B cell (primary cell): ENCODE results near the gene ROR2. TPM values are rescaled to one million over a fixed set of nuclear protein-coding genes. Genes with fewer than 3 reads are reported as not detected.

Source experiments
- ATAC-seq: fragments of 200-7000 bp; cut with Tn5 transposase; one replicate; pipeline ENCODE4 v1.10.0; 2021; ENCODE audit warnings: low read depth, mild to moderate bottlenecking, moderate number of reproducible peaks, moderate library complexity
- CTCF ChIA-PET: fragments of 350-600 bp; sonication (Branson Sonifier 250); formaldehyde crosslinking; loops from one replicate; lab custom pipeline; 2021; ENCODE audit warnings: antibody characterized with exemption, inconsistent platforms; lab: Charles Lee
- POLR2A ChIA-PET: fragments of 350-600 bp; sonication (Branson Sonifier 250); formaldehyde crosslinking; loops from one replicate; lab custom pipeline; 2021; ENCODE audit warnings: antibody characterized with exemption; lab: Charles Lee
- DNase-seq: peaks from one replicate; pipeline ENCODE4 v3.0.0; 2013
- H2AFZ ChIP-seq: 2 replicates; pipeline ENCODE4 v1.6.1; 2012; ENCODE audit warnings: mild to moderate bottlenecking, low read depth, low read length; ENCODE audit not compliant: insufficient read depth, poor library complexity, severe bottlenecking
- H3K27ac ChIP-seq, 2 donors: 1 replicate in 1 of 2; 2 replicates in 1 of 2; pipeline ENCODE4 v1.5.1; 2012 to 2013; ENCODE audit warnings: low read length in 2 of 2, mild to moderate bottlenecking in 2 of 2, moderate library complexity in 1 of 2
- H3K27me3 ChIP-seq, 4 experiments: fragments of 200-600 bp in 1 of 4; sonication (generic) in 1 of 4; replicated peaks in 1 of 4; 1 replicate in 2 of 4; 2 replicates in 2 of 4; pipeline versions ENCODE4 v1.6.1 to v1.7.0; 2013 to 2016; ENCODE audit warnings: low read length in 3 of 4, mild to moderate bottlenecking in 2 of 4, mixed read lengths in 1 of 4, moderate library complexity in 1 of 4; ENCODE audit not compliant: insufficient read depth in 4 of 4, control insufficient read depth in 3 of 4; ENCODE audit errors: control extremely low read depth in 1 of 4
- H3K36me3 ChIP-seq, 2 experiments: replicated peaks in 1 of 2; 1 replicate in 1 of 2; 2 replicates in 1 of 2; pipeline versions ENCODE4 v1.6.1 to v1.7.1; 2013; ENCODE audit warnings: low read length in 1 of 2; ENCODE audit not compliant: insufficient read depth in 2 of 2, control insufficient read depth in 1 of 2; ENCODE audit errors: control extremely low read depth in 1 of 2, extremely low read depth in 1 of 2
- H3K4me1 ChIP-seq, 2 donors: fragments of 200-600 bp in 1 of 2; sonication (generic) in 1 of 2; 1 replicate in 1 of 2; 2 replicates in 1 of 2; pipeline versions ENCODE4 v1.5.1 to v1.6.1; 2013 to 2017; ENCODE audit warnings: low read length in 2 of 2; ENCODE audit not compliant: control insufficient read depth in 2 of 2, insufficient read depth in 2 of 2
- H3K4me2 ChIP-seq: replicated peaks from 2 replicates; pipeline ENCODE3; 2012; ENCODE audit warnings: mild to moderate bottlenecking, low read depth, low read length; ENCODE audit not compliant: poor library complexity, severe bottlenecking
- H3K4me3 ChIP-seq, 5 experiments: fragments of 200-600 bp in 1 of 5; sonication (generic) in 1 of 5; 1 replicate in 3 of 5; 2 replicates in 2 of 5; pipeline versions ENCODE4 v1.5.1 to v1.7.0; 2011 to 2016; ENCODE audit warnings: low read length in 4 of 5, mild to moderate bottlenecking in 4 of 5, low read depth in 2 of 5, control low read depth in 1 of 5, moderate library complexity in 1 of 5; ENCODE audit not compliant: insufficient read depth in 1 of 5; ENCODE audit errors: control extremely low read depth in 1 of 5, extremely low read depth in 1 of 5
- H3K79me2 ChIP-seq: fragments of 200-600 bp; sonication (generic); one replicate; pipeline ENCODE4 v1.6.0; 2016; ENCODE audit warnings: low read length; ENCODE audit not compliant: control insufficient read depth, insufficient read depth
- H3K9ac ChIP-seq: fragments of 200-600 bp; sonication (generic); 2 replicates; pipeline ENCODE4 v1.6.1; 2017; ENCODE audit warnings: mild to moderate bottlenecking, low read length, moderate library complexity
- H3K9me3 ChIP-seq, 3 donors: one replicate each; pipeline versions ENCODE4 v1.6.1 to v1.7.1; 2013; ENCODE audit warnings: low read length in 2 of 3; ENCODE audit not compliant: control insufficient read depth in 2 of 3, insufficient read depth in 1 of 3; ENCODE audit errors: control extremely low read depth in 1 of 3
- H4K20me1 ChIP-seq: 2 replicates; pipeline ENCODE4 v1.6.0; 2012; ENCODE audit warnings: mild to moderate bottlenecking, low read length; ENCODE audit not compliant: insufficient read depth, control insufficient read depth, poor library complexity, severe bottlenecking
- H3K27ac Mint-ChIP-seq: one replicate; pipeline ENCODE4 v1.8.0; 2021; ENCODE audit warnings: mixed read lengths
- H3K27me3 Mint-ChIP-seq: one replicate; pipeline ENCODE4 v1.8.0; 2021; ENCODE audit warnings: mixed read lengths
- H3K4me1 Mint-ChIP-seq: one replicate; pipeline ENCODE4 v1.8.0; 2021; ENCODE audit warnings: mixed read lengths
- H3K4me3 Mint-ChIP-seq: one replicate; pipeline ENCODE4 v1.8.0; 2021; ENCODE audit warnings: mixed read lengths
- H3K9me3 Mint-ChIP-seq: one replicate; pipeline ENCODE4 v1.8.0; 2022; ENCODE audit warnings: mixed read lengths; ENCODE audit not compliant: insufficient read depth
- CTCF ChIP-seq: fragments of 200-600 bp; IDR thresholded peaks from one replicate; pipeline ENCODE4 v1.8.0; 2022; ENCODE audit warnings: antibody characterized with exemption, mild to moderate bottlenecking
- EZH2 ChIP-seq: IDR thresholded peaks from 2 replicates; pipeline ENCODE4 v1.6.1; 2012; ENCODE audit warnings: borderline replicate concordance, low read depth, mild to moderate bottlenecking, moderate library complexity, low read length; ENCODE audit not compliant: insufficient read depth, poor library complexity, severe bottlenecking
- WGBS: methylation state at CpG from one replicate; pipeline ENCODE4 v1.1.5; 2013; ENCODE audit warnings: missing lambda C conversion rate; ENCODE audit not compliant: insufficient coverage; 5-methylcytosine and 5-hydroxymethylcytosine counted together
- intact Hi-C: fragments of 100-400 bp; cut with micrococcal nuclease; formaldehyde crosslinking; loops from one replicate; pipeline ENCODE4 v1.10.0; 2022
- polyA plus RNA-seq: library from polyadenylated mRNA; depleted of rRNA; stranded (reverse); fragments of >200 nt; gene quantifications from 2 replicates; pipeline ENCODE4 v1.2.3, GENCODE V29; 2012
- total RNA-seq, 2 donors: library from RNA; stranded (reverse); fragments of 120-200 nt in 1 of 2; gene quantifications; 1 replicate in 1 of 2; 2 replicates in 1 of 2; pipeline versions ENCODE4 v1.2.3 to v1.2.4, GENCODE V29; 2013 to 2022

The ROR2 gene
- total and polyA plus RNA-seq, 2 donors (not counting 1 experiment from before 2014, with no cell fraction given): 0.21 to 0.49 TPM

- ATAC-seq (no peak), DNase-seq (no peak)
- H3K27ac ChIP-seq: no peak overlapping the region
- H3K4me1 ChIP-seq: no peaks in the 10 kb centered on the region
- H3K9me3 ChIP-seq: peaks cover 0 to 3% (median 0%) of the 10 kb centered on the region in 3 donors
- H3K4me2 ChIP-seq: no peak overlapping the region
- Mint-ChIP-seq H3K27me3 (peaks cover 29% of the 10 kb centered on the region), H3K9me3 (no peaks in the 10 kb centered on the region), H3K27ac (no peak overlapping the region), H3K4me1 (peaks cover 2% of the 10 kb centered on the region), H3K4me3 (no peak overlapping the region)
- ChIA-PET CTCF (no interaction called here), POLR2A (no interaction called here)
- H3K36me3 ChIP-seq: no peaks in the 10 kb centered on the region
- intact Hi-C loops: no loop called here
- H3K9ac ChIP-seq: no peak overlapping the region
- H4K20me1 ChIP-seq: no peaks in the 10 kb centered on the region
- TF ChIP-seq EZH2 (no peak), CTCF (no peak)
- H2AFZ ChIP-seq: no peak overlapping the region
- no peak overlapping the region for H3K4me3 ChIP-seq
- 100% methylated on average over 2 of the region's 5 CpGs for WGBS
- H3K79me2 ChIP-seq: no peaks in the 10 kb centered on the region
- H3K27me3 ChIP-seq: peaks cover 0 to 12% (median 4%) of the 10 kb centered on the region in 4 experiments
Observed at GRCh38 chr9:91958174-91958573, 8.1 kb upstream of the ROR2 start.

GRCh38 chr9:91954841-91955471 is 4.9 kb upstream of the ROR2 start:
- Histone ChIP-seq H3K36me3 (no peaks in the 10 kb centered on the region), H2AFZ (no peak overlapping the region), H3K4me3 (no peak overlapping the region), H3K27ac (no peak overlapping the region), H3K9ac (no peak overlapping the region), H3K27me3 (peaks cover 0 to 38% (median 27%) of the 10 kb centered on the region in 4 experiments), H3K79me2 (no peaks in the 10 kb centered on the region), H3K4me1 (peaks cover 8 to 12% of the 10 kb centered on the region in 2 donors), H3K4me2 (no peak overlapping the region), H4K20me1 (no peaks in the 10 kb centered on the region), H3K9me3 (peaks cover 0 to 10% (median 0%) of the 10 kb centered on the region in 3 donors)
- Mint-ChIP-seq H3K27ac (no peak overlapping the region), H3K4me3 (no peak overlapping the region), H3K4me1 (peaks cover 9% of the 10 kb centered on the region), H3K9me3 (no peaks in the 10 kb centered on the region), H3K27me3 (peaks cover 46% of the 10 kb centered on the region)
- CTCF ChIA-PET: interaction anchor here (0.7 kb wide), 1 partner anchor 24 kb away, joined by 3 read pairs; no protein-coding TSS in a partner anchor
- TF ChIP-seq CTCF (no peak), EZH2 (no peak)
- DNase-seq: no peak
- intact Hi-C loops: no loop called here
- no peak for ATAC-seq
- 23% methylated on average over 5 of the region's 6 CpGs for WGBS
- POLR2A ChIA-PET: no interaction called here
